GM23338 (cell line): Measurements from ENCODE around the gene TLE1. TPM values are rescaled to one million over a fixed set of nuclear protein-coding genes. Genes with fewer than 3 reads are reported as not detected.

ENCODE experiments used
- ATAC-seq: fragments of 200-7000 bp; cut with Tn5 transposase; 3 replicates; pipeline ENCODE4 v1.9.1; 2020
- DNase-seq: peaks from one replicate; pipeline ENCODE4 v3.0.0-alpha.2; 2015; ENCODE audit warnings: low spot score
- H2AFZ ChIP-seq: fragments of 200-600 bp; sonication (generic); 2 replicates; pipeline ENCODE4 v1.8.0; 2016; ENCODE audit warnings: antibody characterized with exemption, mild to moderate bottlenecking, moderate library complexity
- H3F3A ChIP-seq: fragments of 200-600 bp; sonication (generic); replicated peaks from 2 replicates; pipeline ENCODE4 v1.8.0; 2017; ENCODE audit warnings: antibody characterized with exemption, mixed run types, low read depth
- H3K27ac ChIP-seq: fragments of 200-600 bp; sonication (generic); 2 replicates; pipeline ENCODE4 v1.6.1; 2016; ENCODE audit warnings: low read depth
- H3K27me3 ChIP-seq: fragments of 200-600 bp; sonication (generic); 2 replicates; pipeline ENCODE4 v1.8.0; 2016; ENCODE audit warnings: mild to moderate bottlenecking, mixed run types, moderate library complexity; ENCODE audit not compliant: insufficient read depth
- H3K36me3 ChIP-seq: fragments of 200-600 bp; sonication (generic); 2 replicates; pipeline ENCODE4 v1.8.0; 2016; ENCODE audit warnings: mild to moderate bottlenecking; ENCODE audit not compliant: insufficient read depth
- H3K4me1 ChIP-seq: fragments of 200-600 bp; sonication (generic); 2 replicates; pipeline ENCODE4 v1.8.0; 2016; ENCODE audit warnings: mild to moderate bottlenecking, moderate library complexity; ENCODE audit not compliant: insufficient read depth
- H3K4me2 ChIP-seq: fragments of 200-600 bp; sonication (generic); 2 replicates; pipeline ENCODE4 v1.7.1; 2017; ENCODE audit warnings: mixed run types
- H3K4me3 ChIP-seq: fragments of 200-600 bp; sonication (generic); 2 replicates; pipeline ENCODE4 v1.6.1; 2016; ENCODE audit warnings: mixed run types
- H3K79me2 ChIP-seq: fragments of 200-600 bp; sonication (generic); replicated peaks from 2 replicates; pipeline ENCODE4 v1.8.0; 2017; ENCODE audit warnings: mild to moderate bottlenecking; ENCODE audit not compliant: insufficient read depth
- H3K9me2 ChIP-seq: fragments of 200-600 bp; sonication (generic); 2 replicates; pipeline ENCODE4 v1.8.0; 2017; ENCODE audit not compliant: insufficient read depth
- H4K20me1 ChIP-seq: fragments of 200-600 bp; sonication (generic); replicated peaks from 2 replicates; pipeline ENCODE4 v1.8.0; 2017; ENCODE audit warnings: mild to moderate bottlenecking; ENCODE audit not compliant: insufficient read depth
- H3K27ac Mint-ChIP-seq: 2 replicates; pipeline ENCODE4 v1.8.0; 2020; ENCODE audit warnings: inconsistent platforms, mild to moderate bottlenecking, moderate library complexity, mixed read lengths
- H3K27me3 Mint-ChIP-seq: 3 replicates; pipeline ENCODE4 v1.8.0; 2022; ENCODE audit warnings: low read depth, mild to moderate bottlenecking, moderate library complexity, mixed read lengths, inconsistent platforms; ENCODE audit not compliant: insufficient read depth, poor library complexity
- H3K36me3 Mint-ChIP-seq: 3 replicates; pipeline ENCODE4 v1.8.0; 2021; ENCODE audit warnings: low read depth, mild to moderate bottlenecking, inconsistent platforms, moderate library complexity, mixed read lengths
- H3K4me1 Mint-ChIP-seq: 3 replicates; pipeline ENCODE4 v1.8.0; 2020; ENCODE audit warnings: mild to moderate bottlenecking, inconsistent platforms, mixed read lengths
- H3K4me3 Mint-ChIP-seq: 3 replicates; pipeline ENCODE4 v1.8.0; 2021; ENCODE audit warnings: moderate library complexity, mild to moderate bottlenecking, inconsistent platforms, mixed read lengths
- H3K9me3 Mint-ChIP-seq: 3 replicates; pipeline ENCODE4 v1.8.0; 2020; ENCODE audit warnings: moderate library complexity, mild to moderate bottlenecking, inconsistent platforms, mixed read lengths
- CREB1 ChIP-seq: fragments of 250-450 bp; sonication (Bioruptor Pico); IDR thresholded peaks from 2 replicates; pipeline ENCODE4 v1.5.0; 2020; ENCODE audit warnings: low read depth, mild to moderate bottlenecking, moderate library complexity
- EZH2phosphoT487 ChIP-seq: fragments of 200-600 bp; sonication (generic); IDR thresholded peaks from one replicate; pipeline ENCODE4 v1.8.1; 2018; ENCODE audit warnings: antibody characterized with exemption; ENCODE audit not compliant: unreplicated experiment
- POLR2AphosphoS5 ChIP-seq: IDR thresholded peaks from 2 replicates; pipeline ENCODE4 v1.6.1; 2016; ENCODE audit warnings: antibody characterized with exemption, low read depth
- ZNF114 ChIP-seq: fragments of 250-450 bp; sonication (Bioruptor Pico); IDR thresholded peaks from 2 replicates; pipeline ENCODE4 v1.5.0; 2020; ENCODE audit warnings: mild to moderate bottlenecking, moderate library complexity
- polyA plus RNA-seq: library from polyadenylated mRNA; unstranded; fragments of >200 nt; fragmentation: Nextera tagmentation; extraction: Ambion mirVana; gene quantifications from 2 replicates; pipeline ENCODE4 v1.2.1, GENCODE V29; 2016
- total RNA-seq: library from RNA; depleted of rRNA; stranded (reverse); fragments of >200 nt; shearing (Covaris generic); gene quantifications from 2 replicates; pipeline ENCODE4 v1.2.3, GENCODE V29; 2014
- TF ChIP-seq, protein P1 (sequence below): IDR thresholded peaks from one replicate; pipeline ENCODE4 v1.6.1; 2018; ENCODE audit warnings: antibody characterized with exemption; ENCODE audit not compliant: unreplicated experiment
- TF ChIP-seq, protein P2 (sequence below): IDR thresholded peaks from 2 replicates; pipeline ENCODE4 v1.6.1; 2016; ENCODE audit warnings: antibody characterized with exemption
- TF ChIP-seq, protein P3 (sequence below): fragments of 250-450 bp; sonication (Bioruptor Pico); IDR thresholded peaks from 2 replicates; pipeline ENCODE4 v1.5.0; 2020; ENCODE audit warnings: mild to moderate bottlenecking, moderate library complexity

Gene TLE1
- total and polyA plus RNA-seq, 2 experiments from 2014 or later, result 58.1 to 132 TPM

DNA sequence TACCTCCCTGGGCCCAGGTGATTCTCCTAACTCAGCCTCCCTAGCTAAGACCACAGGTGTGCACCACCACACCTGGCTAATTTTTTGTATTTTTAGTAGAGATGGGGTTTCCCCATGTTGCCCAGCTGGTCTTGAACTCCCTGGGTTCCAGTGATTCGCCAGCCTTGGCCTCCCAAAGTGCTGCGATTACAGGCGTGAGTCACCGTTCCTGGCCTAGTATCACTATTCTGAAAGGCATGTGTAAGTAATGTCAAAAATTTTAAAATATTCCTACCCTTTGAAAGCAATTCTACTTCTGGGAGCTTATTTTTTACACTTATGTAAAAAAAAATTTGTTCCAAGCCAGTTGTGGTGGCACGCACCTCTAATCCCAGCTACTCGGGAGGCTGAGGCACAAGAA, 27.1 kb upstream of the TLE1 start (continued):
- TF ChIP-seq, protein P1, sequence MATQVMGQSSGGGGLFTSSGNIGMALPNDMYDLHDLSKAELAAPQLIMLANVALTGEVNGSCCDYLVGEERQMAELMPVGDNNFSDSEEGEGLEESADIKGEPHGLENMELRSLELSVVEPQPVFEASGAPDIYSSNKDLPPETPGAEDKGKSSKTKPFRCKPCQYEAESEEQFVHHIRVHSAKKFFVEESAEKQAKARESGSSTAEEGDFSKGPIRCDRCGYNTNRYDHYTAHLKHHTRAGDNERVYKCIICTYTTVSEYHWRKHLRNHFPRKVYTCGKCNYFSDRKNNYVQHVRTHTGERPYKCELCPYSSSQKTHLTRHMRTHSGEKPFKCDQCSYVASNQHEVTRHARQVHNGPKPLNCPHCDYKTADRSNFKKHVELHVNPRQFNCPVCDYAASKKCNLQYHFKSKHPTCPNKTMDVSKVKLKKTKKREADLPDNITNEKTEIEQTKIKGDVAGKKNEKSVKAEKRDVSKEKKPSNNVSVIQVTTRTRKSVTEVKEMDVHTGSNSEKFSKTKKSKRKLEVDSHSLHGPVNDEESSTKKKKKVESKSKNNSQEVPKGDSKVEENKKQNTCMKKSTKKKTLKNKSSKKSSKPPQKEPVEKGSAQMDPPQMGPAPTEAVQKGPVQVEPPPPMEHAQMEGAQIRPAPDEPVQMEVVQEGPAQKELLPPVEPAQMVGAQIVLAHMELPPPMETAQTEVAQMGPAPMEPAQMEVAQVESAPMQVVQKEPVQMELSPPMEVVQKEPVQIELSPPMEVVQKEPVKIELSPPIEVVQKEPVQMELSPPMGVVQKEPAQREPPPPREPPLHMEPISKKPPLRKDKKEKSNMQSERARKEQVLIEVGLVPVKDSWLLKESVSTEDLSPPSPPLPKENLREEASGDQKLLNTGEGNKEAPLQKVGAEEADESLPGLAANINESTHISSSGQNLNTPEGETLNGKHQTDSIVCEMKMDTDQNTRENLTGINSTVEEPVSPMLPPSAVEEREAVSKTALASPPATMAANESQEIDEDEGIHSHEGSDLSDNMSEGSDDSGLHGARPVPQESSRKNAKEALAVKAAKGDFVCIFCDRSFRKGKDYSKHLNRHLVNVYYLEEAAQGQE, result no peak

DNA sequence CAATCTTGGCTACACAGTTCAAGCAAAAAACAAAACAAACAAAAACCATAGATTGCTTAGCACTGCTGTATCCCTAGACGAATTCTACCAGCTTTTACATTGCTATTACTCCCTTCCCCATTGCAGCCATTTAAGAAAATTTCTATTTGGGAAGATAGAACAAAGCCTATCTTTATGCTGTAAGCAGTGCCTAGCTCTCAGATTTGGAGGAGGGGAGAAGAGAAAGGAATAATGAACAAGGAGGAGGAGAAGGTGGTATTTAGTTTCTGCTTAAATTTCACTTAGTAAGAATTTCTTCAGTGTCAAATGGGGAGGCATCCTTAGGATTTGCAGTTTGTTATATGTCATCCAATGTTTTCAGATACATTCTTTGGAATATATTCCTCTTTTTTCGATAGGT, 16.2 kb upstream of the TLE1 start:
- Histone ChIP-seq H4K20me1 (no peaks in the 10 kb centered on the region), H3K9me2 (no peaks in the 10 kb centered on the region), H3F3A (no peaks in the 10 kb centered on the region), H3K79me2 (no peaks in the 10 kb centered on the region), H3K36me3 (no peaks in the 10 kb centered on the region), H2AFZ (no peak overlapping the region), H3K4me3 (no peak overlapping the region), H3K4me1 (no peaks in the 10 kb centered on the region), H3K4me2 (no peak overlapping the region), H3K27ac (no peak overlapping the region), H3K27me3 (no peaks in the 10 kb centered on the region)
- DNase-seq, result no peak
- Mint-ChIP-seq H3K27ac (no peak overlapping the region), H3K9me3 (no peaks in the 10 kb centered on the region), H3K4me3 (no peak overlapping the region), H3K36me3 (no peaks in the 10 kb centered on the region), H3K27me3 (no peaks in the 10 kb centered on the region), H3K4me1 (no peaks in the 10 kb centered on the region)
- ATAC-seq, result no peak
- TF ChIP-seq POLR2AphosphoS5, result no peak
- no peak for TF ChIP-seq ZNF114 (CRISPR knock-in tag)
- TF ChIP-seq CREB1 (CRISPR knock-in tag), result no peak
- TF ChIP-seq, protein P1, result no peak
- TF ChIP-seq, protein P2, sequence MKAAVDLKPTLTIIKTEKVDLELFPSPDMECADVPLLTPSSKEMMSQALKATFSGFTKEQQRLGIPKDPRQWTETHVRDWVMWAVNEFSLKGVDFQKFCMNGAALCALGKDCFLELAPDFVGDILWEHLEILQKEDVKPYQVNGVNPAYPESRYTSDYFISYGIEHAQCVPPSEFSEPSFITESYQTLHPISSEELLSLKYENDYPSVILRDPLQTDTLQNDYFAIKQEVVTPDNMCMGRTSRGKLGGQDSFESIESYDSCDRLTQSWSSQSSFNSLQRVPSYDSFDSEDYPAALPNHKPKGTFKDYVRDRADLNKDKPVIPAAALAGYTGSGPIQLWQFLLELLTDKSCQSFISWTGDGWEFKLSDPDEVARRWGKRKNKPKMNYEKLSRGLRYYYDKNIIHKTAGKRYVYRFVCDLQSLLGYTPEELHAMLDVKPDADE, result no peak
- TF ChIP-seq, protein P3, sequence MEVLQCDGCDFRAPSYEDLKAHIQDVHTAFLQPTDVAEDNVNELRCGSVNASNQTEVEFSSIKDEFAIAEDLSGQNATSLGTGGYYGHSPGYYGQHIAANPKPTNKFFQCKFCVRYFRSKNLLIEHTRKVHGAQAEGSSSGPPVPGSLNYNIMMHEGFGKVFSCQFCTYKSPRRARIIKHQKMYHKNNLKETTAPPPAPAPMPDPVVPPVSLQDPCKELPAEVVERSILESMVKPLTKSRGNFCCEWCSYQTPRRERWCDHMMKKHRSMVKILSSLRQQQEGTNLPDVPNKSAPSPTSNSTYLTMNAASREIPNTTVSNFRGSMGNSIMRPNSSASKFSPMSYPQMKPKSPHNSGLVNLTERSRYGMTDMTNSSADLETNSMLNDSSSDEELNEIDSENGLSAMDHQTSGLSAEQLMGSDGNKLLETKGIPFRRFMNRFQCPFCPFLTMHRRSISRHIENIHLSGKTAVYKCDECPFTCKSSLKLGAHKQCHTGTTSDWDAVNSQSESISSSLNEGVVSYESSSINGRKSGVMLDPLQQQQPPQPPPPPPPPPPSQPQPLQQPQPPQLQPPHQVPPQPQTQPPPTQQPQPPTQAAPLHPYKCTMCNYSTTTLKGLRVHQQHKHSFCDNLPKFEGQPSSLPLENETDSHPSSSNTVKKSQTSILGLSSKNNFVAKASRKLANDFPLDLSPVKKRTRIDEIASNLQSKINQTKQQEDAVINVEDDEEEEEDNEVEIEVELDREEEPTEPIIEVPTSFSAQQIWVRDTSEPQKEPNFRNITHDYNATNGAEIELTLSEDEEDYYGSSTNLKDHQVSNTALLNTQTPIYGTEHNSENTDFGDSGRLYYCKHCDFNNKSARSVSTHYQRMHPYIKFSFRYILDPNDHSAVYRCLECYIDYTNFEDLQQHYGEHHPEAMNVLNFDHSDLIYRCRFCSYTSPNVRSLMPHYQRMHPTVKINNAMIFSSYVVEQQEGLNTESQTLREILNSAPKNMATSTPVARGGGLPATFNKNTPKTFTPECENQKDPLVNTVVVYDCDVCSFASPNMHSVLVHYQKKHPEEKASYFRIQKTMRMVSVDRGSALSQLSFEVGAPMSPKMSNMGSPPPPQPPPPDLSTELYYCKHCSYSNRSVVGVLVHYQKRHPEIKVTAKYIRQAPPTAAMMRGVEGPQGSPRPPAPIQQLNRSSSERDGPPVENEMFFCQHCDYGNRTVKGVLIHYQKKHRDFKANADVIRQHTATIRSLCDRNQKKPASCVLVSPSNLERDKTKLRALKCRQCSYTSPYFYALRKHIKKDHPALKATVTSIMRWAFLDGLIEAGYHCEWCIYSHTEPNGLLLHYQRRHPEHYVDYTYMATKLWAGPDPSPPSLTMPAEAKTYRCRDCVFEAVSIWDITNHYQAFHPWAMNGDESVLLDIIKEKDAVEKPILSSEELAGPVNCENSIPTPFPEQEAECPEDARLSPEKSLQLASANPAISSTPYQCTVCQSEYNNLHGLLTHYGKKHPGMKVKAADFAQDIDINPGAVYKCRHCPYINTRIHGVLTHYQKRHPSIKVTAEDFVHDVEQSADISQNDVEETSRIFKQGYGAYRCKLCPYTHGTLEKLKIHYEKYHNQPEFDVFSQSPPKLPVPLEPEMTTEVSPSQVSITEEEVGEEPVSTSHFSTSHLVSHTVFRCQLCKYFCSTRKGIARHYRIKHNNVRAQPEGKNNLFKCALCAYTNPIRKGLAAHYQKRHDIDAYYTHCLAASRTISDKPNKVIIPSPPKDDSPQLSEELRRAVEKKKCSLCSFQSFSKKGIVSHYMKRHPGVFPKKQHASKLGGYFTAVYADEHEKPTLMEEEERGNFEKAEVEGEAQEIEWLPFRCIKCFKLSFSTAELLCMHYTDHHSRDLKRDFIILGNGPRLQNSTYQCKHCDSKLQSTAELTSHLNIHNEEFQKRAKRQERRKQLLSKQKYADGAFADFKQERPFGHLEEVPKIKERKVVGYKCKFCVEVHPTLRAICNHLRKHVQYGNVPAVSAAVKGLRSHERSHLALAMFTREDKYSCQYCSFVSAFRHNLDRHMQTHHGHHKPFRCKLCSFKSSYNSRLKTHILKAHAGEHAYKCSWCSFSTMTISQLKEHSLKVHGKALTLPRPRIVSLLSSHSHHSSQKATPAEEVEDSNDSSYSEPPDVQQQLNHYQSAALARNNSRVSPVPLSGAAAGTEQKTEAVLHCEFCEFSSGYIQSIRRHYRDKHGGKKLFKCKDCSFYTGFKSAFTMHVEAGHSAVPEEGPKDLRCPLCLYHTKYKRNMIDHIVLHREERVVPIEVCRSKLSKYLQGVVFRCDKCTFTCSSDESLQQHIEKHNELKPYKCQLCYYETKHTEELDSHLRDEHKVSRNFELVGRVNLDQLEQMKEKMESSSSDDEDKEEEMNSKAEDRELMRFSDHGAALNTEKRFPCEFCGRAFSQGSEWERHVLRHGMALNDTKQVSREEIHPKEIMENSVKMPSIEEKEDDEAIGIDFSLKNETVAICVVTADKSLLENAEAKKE, result no peak
- no peak for TF ChIP-seq EZH2phosphoT487
